Measurements from ENCODE around the gene RALY. TPM values are rescaled to one million over a fixed set of nuclear protein-coding genes. Genes with fewer than 3 reads are reported as not detected.

The RALY gene
- total and polyA plus RNA-seq, 2 of the 4 experiments (the other 2 are of a cell fraction) = 46.2 to 115 TPM

- no peak overlapping the region for H2AFZ ChIP-seq (replicated peaks; ENCODE audit: low read length, poor library complexity)
- peaks cover 23 to 86% of the 10 kb centered on the region in 2 experiments for H3K79me1 ChIP-seq (ENCODE audit: low read depth in 1 of 2, low read length in 2 of 2)
- H4K20me1 ChIP-seq (ENCODE audit: insufficient read depth, low read length) = peaks cover 91% of the 10 kb centered on the region
- no peak overlapping the region for H3K56ac ChIP-seq (ENCODE audit: extremely low read depth, insufficient read depth, low read length)
- peak overlapping the region; percentile 39; the same call in 1 of the 2 replicates for H3K23ac ChIP-seq (ENCODE audit: low read depth, low read length)
- no peak overlapping the region for H3K9ac ChIP-seq (ENCODE audit: low read depth, low read length)
- no peak overlapping the region for H2BK20ac ChIP-seq (ENCODE audit: low read depth, low read length)
- DNase-seq (no peak), ATAC-seq (ENCODE audit: low read depth) (no peak)
- no peak overlapping the region for H3K18ac ChIP-seq (ENCODE audit: low read depth, low read length)
- no peak for TF ChIP-seq RFX5 (IDR thresholded peaks at IDR 0.05; ENCODE audit: low read depth, low read length)
- peaks cover 38% of the 10 kb centered on the region for H3K9me1 ChIP-seq (ENCODE audit: insufficient read depth, low read length)
- no peak overlapping the region for H2AK5ac ChIP-seq (ENCODE audit: low read depth, low read length)
- H2AK9ac ChIP-seq (replicated peaks; ENCODE audit: low read depth, low read length, poor library complexity) = no peak overlapping the region
- H3K4ac ChIP-seq (ENCODE audit: low read depth, low read length) = no peak overlapping the region
- H3K4me2 ChIP-seq (ENCODE audit: low read depth, low read length) = no peak overlapping the region
- no TSS peak for BruUV-seq (replicated peaks)
- H4K91ac ChIP-seq (ENCODE audit: insufficient read depth, low read depth, low read length) = no peak overlapping the region
- H3K14ac ChIP-seq (replicated peaks; ENCODE audit: low read depth, low read length) = no peak overlapping the region
- H3K4me1 ChIP-seq (ENCODE audit: control insufficient read depth, insufficient read depth, low read length) = peaks cover 7% of the 10 kb centered on the region
- WGBS, 2 experiments (ENCODE audit: extremely low coverage in 2 of 2, insufficient read length in 1 of 2) = 100% methylated on average over 1 of the region's 5 CpGs; no CpG with 5 or more reads in 1 of the 2 experiments
- H4K5ac ChIP-seq (ENCODE audit: low read depth, low read length) = no peak overlapping the region
- H3K27ac ChIP-seq (ENCODE audit: insufficient read depth, low read length) = no peak overlapping the region
- ChIA-PET CTCF (no interaction called here), POLR2A (ENCODE audit: unreplicated experiment) (no interaction called here)
- dilution Hi-C loops (cut with HindIII; ENCODE audit: low sequenced_read_pairs, unreplicated experiment) = no loop called here
- no peak overlapping the region for H3K4me3 ChIP-seq (ENCODE audit: insufficient read depth, low read depth, low read length)
- H2BK5ac ChIP-seq (ENCODE audit: low read depth, low read length, poor library complexity, severe bottlenecking) = no peak overlapping the region
- H3K27me3 ChIP-seq (ENCODE audit: control insufficient read depth, insufficient read depth, low read length) = no peaks in the 10 kb centered on the region
- intact Hi-C loops (cut with micrococcal nuclease) = no loop called here
- in situ Hi-C loops (cut with MboI; ENCODE audit: low sequenced_read_pairs) = no loop called here
- H3K9me3 ChIP-seq (ENCODE audit: control insufficient read depth, insufficient read depth, low read length) = no peaks in the 10 kb centered on the region
- no peak overlapping the region for H2BK120ac ChIP-seq (ENCODE audit: low read depth, low read length)
- no peak overlapping the region for H2BK15ac ChIP-seq (ENCODE audit: low read depth, low read length)
- no peaks in the 10 kb centered on the region for H3K36me3 ChIP-seq (ENCODE audit: control insufficient read depth, insufficient read depth, low read length)
- no peak overlapping the region for H4K8ac ChIP-seq (ENCODE audit: low read depth in 2 of 2, low read length in 2 of 2)
Measured at GRCh38 chr20:34012330-34012729, 18.6 kb downstream of the RALY start.

Measured in IMR-90 (cell line).